HG03025 (cell line): ENCODE measurements around the gene KDM4B.

ENCODE experiments used
- ATAC-seq: cut with Tn5 transposase; IDR thresholded peaks from one replicate; pipeline ENCODE4 v1.9.1; 2021; ENCODE audit warnings: mild to moderate bottlenecking, moderate library complexity; ENCODE audit not compliant: unreplicated experiment, low FRiP score

The KDM4B gene

GRCh38 chr19:5143471-5144411 lies 174.8 kb downstream of the KDM4B start:
- ATAC-seq: no peak

- ATAC-seq: no peak
Measured at GRCh38 chr19:5144545-5145179, 175.7 kb downstream of the KDM4B start.

DNA sequence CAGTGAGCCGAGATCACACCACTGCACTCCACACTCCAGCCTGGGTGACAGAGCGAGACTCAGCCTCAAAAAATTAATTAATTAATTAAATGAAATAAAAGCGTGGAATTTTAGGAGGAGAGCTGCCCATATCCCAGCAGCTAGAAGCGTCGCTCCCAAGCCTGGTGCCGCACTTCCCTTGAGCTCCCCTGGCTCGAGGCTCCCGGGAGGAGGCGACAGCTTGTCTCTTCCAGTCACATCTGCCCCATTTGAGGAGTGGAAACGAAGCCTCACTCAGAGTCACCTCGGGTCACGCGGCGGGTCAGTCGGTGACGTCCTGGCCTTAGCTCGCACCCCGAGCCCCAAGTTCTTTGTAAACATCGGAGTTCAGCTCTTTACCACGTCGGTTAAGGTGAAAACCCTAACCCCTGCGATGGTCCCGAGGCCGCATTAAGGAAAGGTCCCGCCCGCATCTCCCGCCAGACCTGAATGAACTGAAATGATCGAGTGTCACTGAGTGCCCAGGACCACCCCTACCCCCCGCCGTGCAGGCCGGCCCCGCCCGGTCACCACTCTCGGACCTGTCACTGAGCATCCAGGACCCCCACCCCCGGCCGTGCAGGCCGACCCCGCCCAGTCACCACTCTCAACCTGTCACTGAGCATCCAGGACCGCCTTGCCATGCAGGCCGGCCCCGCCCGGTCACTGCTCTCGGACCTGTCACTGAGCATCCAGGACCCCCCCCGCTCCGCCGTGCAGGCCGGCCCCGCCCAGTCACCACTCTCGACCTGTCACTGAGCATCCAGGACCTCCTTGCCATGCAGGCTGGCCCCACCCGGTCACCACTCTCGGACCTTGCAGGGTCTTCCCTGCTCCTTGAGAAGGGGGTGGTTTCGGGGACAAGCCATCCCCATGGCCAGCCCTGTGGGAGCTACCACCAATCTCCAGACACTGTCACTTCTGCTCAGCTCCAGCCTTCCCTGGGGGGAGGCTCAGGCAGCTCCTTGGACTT lies 176.9 kb downstream of the KDM4B start:
- no peak for ATAC-seq

DNA sequence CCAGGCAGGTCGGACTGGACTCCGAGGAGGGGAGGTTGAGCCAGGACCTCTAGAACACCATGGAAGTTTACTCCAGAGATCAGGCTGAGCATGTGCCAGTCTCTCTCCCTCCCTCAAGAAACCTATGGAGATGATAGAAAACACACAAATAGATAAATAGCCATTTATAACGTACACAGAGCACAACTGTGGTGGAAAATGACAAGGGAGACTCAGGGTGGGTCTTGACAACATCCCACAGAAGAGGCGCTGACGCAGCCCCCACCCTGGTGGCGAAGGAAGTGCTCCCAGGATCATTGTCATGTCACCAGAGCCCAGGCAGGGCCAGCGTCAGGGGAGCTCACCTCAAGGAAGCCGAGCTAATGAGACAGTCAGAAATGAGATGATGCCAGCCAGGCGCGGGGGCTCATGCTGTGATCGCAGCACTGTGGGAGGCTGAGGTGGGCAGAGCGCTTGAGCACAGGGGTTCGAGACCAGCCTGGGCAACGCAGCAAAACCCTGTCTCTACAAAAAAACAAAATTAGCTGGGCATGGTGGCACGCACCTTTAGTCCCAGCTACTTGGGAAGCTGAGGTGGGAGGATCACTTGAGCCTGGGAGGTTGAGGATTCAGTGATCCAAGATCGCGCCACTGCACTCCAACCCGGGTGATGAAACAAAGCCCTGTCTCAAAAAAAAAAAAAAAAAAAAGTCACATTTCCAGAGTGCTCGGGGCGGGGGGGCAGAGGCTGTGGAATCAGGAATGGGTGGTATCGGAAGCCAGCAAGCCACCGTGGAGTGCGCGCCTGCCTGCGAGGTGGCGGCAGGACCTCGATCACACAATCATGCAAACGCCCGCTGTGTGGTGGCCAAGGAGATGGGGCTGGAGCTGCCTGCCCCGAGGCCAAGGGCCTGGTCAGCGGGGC lies 178.4 kb downstream of the KDM4B start:
- ATAC-seq: no peak

GRCh38 chr19:5147978-5148793 lies 179.3 kb downstream of the KDM4B start:
- ATAC-seq: no peak

GRCh38 chr19:5148794-5149190 lies 179.9 kb downstream of the KDM4B start:
- ATAC-seq: no peak

GRCh38 chr19:5149508-5149907 lies 180.6 kb downstream of the KDM4B start:
- ATAC-seq: no peak

GRCh38 chr19:5149932-5150901 lies 181.3 kb downstream of the KDM4B start:
- no peak for ATAC-seq

DNA sequence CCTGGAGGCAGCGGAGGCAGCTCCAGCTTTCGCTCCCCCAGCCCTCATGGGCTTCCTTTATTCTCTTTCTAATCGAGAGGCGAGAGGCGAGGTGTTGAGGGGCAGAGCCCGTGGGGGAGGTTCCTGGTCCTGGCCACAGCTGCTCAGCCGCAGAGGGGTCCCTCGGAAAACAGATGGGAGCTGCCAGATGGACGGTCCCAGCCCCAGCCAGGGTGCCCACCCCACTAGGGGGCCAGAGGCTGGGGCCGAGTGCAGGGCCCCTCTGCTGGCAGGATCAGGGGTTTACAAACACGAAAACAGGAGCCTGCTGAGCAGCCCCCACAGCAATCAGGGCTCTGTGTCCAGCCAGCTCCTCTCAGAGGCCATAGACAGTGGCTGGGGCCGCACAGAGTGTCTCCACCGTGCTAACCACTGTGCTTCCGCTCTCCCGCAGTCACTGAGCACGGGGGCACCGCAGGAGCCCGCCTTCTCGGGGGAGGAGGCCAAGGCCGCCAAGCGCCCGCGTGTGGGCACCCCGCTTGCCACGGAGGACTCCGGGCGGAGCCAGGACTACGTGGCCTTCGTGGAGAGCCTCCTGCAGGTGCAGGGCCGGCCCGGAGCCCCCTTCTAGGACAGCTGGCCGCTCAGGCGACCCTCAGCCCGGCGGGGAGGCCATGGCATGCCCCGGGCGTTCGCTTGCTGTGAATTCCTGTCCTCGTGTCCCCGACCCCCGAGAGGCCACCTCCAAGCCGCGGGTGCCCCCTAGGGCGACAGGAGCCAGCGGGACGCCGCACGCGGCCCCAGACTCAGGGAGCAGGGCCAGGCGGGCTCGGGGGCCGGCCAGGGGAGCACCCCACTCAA lies 182.2 kb downstream of the KDM4B start:
- no peak for ATAC-seq

DNA sequence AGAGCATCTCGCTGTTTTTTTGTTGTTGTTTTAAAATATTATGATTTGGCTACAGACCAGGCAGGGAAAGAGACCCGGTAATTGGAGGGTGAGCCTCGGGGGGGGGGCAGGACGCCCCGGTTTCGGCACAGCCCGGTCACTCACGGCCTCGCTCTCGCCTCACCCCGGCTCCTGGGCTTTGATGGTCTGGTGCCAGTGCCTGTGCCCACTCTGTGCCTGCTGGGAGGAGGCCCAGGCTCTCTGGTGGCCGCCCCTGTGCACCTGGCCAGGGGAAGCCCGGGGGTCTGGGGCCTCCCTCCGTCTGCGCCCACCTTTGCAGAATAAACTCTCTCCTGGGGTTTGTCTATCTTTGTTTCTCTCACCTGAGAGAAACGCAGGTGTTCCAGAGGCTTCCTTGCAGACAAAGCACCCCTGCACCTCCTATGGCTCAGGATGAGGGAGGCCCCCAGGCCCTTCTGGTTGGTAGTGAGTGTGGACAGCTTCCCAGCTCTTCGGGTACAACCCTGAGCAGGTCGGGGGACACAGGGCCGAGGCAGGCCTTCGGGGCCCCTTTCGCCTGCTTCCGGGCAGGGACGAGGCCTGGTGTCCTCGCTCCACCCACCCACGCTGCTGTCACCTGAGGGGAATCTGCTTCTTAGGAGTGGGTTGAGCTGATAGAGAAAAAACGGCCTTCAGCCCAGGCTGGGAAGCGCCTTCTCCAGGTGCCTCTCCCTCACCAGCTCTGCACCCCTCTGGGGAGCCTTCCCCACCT lies 183.3 kb downstream of the KDM4B start:
- no peak for ATAC-seq

DNA sequence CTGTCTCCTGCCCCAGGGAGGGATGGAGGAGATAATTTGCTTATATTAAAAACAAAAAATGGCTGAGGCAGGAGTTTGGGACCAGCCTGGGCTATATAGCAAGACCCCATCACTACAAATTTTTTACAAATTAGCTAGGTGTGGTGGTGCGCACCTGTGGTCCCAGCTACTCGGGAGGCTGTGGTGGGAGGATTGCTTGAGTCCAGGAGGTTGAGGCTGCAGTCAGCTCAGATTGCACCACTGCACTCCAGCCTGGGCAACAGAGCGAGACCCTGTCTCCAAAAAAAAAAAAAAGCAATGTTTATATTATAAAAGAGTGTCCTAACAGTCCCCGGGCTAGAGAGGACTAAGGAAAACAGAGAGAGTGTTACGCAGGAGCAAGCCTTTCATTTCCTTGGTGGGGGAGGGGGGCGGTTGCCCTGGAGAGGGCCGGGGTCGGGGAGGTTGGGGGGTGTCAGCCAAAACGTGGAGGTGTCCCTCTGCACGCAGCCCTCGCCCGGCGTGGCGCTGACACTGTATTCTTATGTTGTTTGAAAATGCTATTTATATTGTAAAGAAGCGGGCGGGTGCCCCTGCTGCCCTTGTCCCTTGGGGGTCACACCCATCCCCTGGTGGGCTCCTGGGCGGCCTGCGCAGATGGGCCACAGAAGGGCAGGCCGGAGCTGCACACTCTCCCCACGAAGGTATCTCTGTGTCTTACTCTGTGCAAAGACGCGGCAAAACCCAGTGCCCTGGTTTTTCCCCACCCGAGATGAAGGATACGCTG lies 184.0 kb downstream of the KDM4B start:
- no peak for ATAC-seq

DNA sequence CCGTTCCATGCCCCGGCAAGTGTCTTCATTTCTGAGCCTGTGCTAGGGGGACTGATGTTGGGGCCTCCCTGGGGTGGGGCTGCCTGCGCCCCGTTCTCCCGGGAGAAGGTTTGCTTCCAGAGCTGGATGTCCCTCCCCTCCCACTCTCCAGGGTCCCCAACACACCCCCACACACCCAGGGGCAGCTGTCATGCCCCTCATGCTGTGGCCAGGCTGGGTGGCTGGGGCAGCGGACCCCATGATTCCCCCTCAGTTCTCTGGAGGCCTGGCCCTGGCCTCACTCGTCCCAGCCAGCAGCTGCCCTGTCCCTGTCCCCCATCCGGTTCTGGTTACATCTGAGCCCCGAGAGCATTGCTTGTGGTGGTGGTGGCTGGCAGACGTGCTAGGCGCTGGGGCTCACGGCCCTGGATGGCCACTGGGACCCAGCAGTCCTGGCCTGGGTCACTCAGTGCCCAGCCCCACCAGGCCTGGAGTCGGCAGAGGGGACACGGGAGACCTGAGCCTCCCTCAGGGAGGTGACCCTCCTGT lies 184.8 kb downstream of the KDM4B start:
- ATAC-seq: no peak

- no peak for ATAC-seq
Measured at GRCh38 chr19:5154129-5154798, 185.4 kb downstream of the KDM4B start.

DNA sequence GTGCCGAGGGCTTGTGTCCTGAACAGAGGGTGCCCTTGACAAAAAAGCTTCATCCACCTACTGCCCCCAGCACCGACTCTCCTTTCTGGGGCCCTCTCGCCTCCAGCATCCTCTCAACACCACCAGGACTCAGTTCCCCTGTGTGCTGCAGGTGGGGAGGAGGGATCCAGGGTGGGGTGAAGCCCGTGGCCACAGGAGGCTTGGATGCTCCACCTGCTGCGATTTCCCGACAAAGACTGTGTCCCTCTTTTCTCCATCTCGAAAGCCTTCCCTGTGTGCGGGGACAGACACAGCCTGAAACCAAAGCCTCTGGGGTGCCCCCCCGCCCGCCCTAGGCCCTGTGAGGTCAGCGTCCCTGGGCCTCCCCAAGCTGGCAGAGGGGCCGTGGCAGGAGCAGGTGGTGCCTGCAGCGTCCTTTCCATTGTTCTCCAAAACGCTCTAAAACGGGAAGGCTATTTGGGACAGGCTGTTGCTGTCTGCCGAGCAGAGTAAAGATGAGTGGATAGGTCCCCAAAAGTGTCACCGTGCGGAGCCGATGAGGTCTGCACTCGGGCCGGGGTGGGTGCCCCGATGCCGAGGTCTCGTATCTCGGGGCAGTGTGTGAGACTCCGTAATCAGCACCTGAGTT lies 186.0 kb downstream of the KDM4B start:
- ATAC-seq: no peak
